Activated CD8-positive, alpha-beta T cell treated with anti-CD3 and anti-CD28 coated beads for 36 hours (primary cell): Measurements from ENCODE around the gene PODXL2. TPM values are rescaled to one million over a fixed set of nuclear protein-coding genes. Genes with fewer than 3 reads are reported as not detected.
"Not testable (repeated sequence)": the region's sequence is repeated elsewhere in the genome, so short reads cannot be mapped to it uniquely, and the experiment has no call there.

Source experiments
- ATAC-seq: fragments of 200-7000 bp; cut with Tn5 transposase; one replicate; pipeline ENCODE4 v1.10.0; 2021; ENCODE audit warnings: mild to moderate bottlenecking, moderate library complexity
- CTCF ChIA-PET: fragments of 350-600 bp; sonication (Branson Sonifier 250); formaldehyde crosslinking; loops from one replicate; lab custom pipeline; 2021; ENCODE audit warnings: antibody characterized with exemption; lab: Charles Lee
- POLR2A ChIA-PET: fragments of 350-600 bp; sonication (Branson Sonifier 250); formaldehyde crosslinking; loops from one replicate; lab custom pipeline; 2021; ENCODE audit warnings: antibody characterized with exemption; lab: Charles Lee
- DNase-seq: peaks from one replicate; pipeline ENCODE4 v3.0.0-alpha.2; 2020
- H3K27ac Mint-ChIP-seq: one replicate; pipeline ENCODE4 v1.8.0; 2021; ENCODE audit warnings: mild to moderate bottlenecking, mixed read lengths
- H3K27me3 Mint-ChIP-seq: one replicate; pipeline ENCODE4 v1.8.0; 2021; ENCODE audit warnings: mixed read lengths
- H3K36me3 Mint-ChIP-seq: one replicate; pipeline ENCODE4 v1.8.0; 2021; ENCODE audit warnings: low read depth, mixed read lengths
- H3K4me1 Mint-ChIP-seq: one replicate; pipeline ENCODE4 v1.8.0; 2021; ENCODE audit warnings: low read depth, mixed read lengths
- H3K4me3 Mint-ChIP-seq: one replicate; pipeline ENCODE4 v1.8.0; 2021; ENCODE audit warnings: mild to moderate bottlenecking, moderate library complexity, mixed read lengths
- H3K9me3 Mint-ChIP-seq: one replicate; pipeline ENCODE4 v1.8.0; 2021; ENCODE audit warnings: mixed read lengths
- CTCF ChIP-seq: fragments of 200-600 bp; IDR thresholded peaks from one replicate; pipeline ENCODE4 v1.8.0; 2022; ENCODE audit warnings: antibody characterized with exemption, mild to moderate bottlenecking
- intact Hi-C: fragments of 100-400 bp; cut with micrococcal nuclease; formaldehyde crosslinking; loops from one replicate; pipeline ENCODE4 v1.10.0; 2022
- total RNA-seq, 2 experiments: library from RNA; stranded (reverse); gene quantifications; one replicate each; pipeline ENCODE4 v1.2.3, GENCODE V29; 2021

The PODXL2 gene
- total RNA-seq, 2 experiments from 2014 or later = 1.1 to 1.3 TPM

- intact Hi-C loops = loop anchor here (5.0 kb wide), 1 partner anchor 321 kb away; no protein-coding TSS in a partner anchor
- POLR2A ChIA-PET = interaction anchor here (1.0 kb wide), 1 partner anchor 14 kb away, joined by 3 read pairs; no protein-coding TSS in a partner anchor
- no peak overlapping the region for H3K27ac Mint-ChIP-seq
- H3K36me3 Mint-ChIP-seq = no peaks in the 10 kb centered on the region
- no peak for DNase-seq
- CTCF ChIA-PET = interaction anchor here (0.8 to 2.5 kb wide), 13 partner anchors 9 to 398 kb away, joined by 3 to 9 read pairs (median 5); no protein-coding TSS in a partner anchor
- H3K4me1 Mint-ChIP-seq = no peaks in the 10 kb centered on the region
- ATAC-seq = no peak
- H3K9me3 Mint-ChIP-seq = no peaks in the 10 kb centered on the region
- H3K27me3 Mint-ChIP-seq = no peaks in the 10 kb centered on the region
- no peak overlapping the region for H3K4me3 Mint-ChIP-seq
- no peak for TF ChIP-seq CTCF
Observed at GRCh38 chr3:127651516-127652172, 22.7 kb downstream of the PODXL2 start.

DNA sequence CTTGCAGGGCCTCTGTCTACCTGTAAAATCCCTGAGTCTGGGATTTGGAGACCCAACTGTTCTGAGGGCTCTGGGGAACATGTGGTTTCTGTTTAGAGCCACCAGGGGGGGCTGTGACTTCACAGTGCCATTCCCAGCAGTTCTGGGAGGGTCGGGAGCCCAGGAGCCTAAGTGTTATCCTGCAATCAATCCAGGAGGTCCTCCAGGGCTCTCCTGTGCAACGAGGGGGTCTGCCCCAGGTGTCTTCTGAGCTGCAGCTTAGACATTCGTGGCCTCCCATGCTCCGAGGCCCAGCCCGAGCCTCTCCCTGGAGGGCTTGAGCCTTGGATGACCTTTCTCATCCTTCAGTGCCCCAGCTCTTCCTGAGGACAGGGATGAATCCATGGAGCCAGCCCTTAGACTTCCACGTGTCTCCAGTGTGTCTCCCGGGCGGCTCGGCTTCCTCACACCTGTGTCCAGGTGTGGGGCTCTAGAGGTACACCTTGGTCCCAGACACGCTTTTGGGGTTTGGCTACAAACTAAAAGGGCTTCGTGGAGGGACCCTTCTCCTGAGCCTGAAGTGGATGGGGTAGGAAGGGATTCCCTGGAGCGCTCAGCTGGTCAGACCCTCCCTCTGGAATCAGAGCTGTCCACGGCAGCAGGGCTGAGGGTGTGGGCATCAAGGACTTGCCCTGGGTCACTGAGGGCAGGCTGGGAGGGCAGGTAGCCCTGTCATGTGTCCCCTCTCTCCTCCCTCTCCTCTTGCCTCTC is 23.4 kb downstream of the PODXL2 start:
- Mint-ChIP-seq H3K27me3 (no peaks in the 10 kb centered on the region), H3K4me3 (no peak overlapping the region), H3K27ac (no peak overlapping the region), H3K4me1 (no peaks in the 10 kb centered on the region), H3K36me3 (no peaks in the 10 kb centered on the region), H3K9me3 (no peaks in the 10 kb centered on the region)
- intact Hi-C loops = loop anchor here (5.0 kb wide), 1 partner anchor 320 kb away; no protein-coding TSS in a partner anchor
- peak; percentile 84 for TF ChIP-seq CTCF
- ChIA-PET POLR2A (interaction anchor here (1.0 kb wide), 1 partner anchor 14 kb away, joined by 3 read pairs; no protein-coding TSS in a partner anchor), CTCF (interaction anchor here (0.7 to 2.5 kb wide), 17 partner anchors 8 to 316 kb away, joined by 3 to 9 read pairs (median 4); no protein-coding TSS in a partner anchor)
- ATAC-seq (peak; percentile 75), DNase-seq (peak; percentile 46)

- intact Hi-C loops = loop anchor here (5.0 kb wide), 1 partner anchor 318 kb away; no protein-coding TSS in a partner anchor
- ATAC-seq = no peak
Observed at GRCh38 chr3:127654374-127654773, 25.4 kb downstream of the PODXL2 start.

DNA sequence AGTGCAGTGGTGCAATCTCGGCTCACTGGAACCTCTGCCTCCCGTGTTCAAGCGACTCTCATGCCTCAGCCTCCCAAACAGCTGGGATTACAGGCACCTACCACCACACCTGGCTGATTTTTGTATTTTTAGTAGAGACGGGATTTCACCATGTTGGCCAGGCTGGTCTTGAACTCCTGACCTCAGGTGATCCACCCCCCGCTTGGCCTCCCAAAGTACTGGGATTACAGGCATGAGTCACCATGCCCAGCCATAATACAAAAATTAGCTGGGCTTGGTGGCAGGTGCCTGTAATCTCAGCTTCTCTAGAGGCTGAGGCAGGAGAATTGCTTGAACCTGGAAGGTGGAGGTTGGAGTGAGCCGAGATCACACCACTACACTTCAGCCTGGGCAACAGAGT is 26.0 kb downstream of the PODXL2 start:
- H3K4me3 Mint-ChIP-seq, POLR2A ChIA-PET, ATAC-seq, H3K36me3 Mint-ChIP-seq, H3K4me1 Mint-ChIP-seq, DNase-seq, CTCF ChIA-PET, H3K9me3 Mint-ChIP-seq, H3K27ac Mint-ChIP-seq, H3K27me3 Mint-ChIP-seq: not testable (repeated sequence)
- intact Hi-C loops = loop anchor here (5.0 kb wide), 1 partner anchor 317 kb away; no protein-coding TSS in a partner anchor

More at GRCh38 chr3:127654374-127654773, 25.4 kb downstream of the PODXL2 start:
- Mint-ChIP-seq H3K9me3 (no peaks in the 10 kb centered on the region), H3K27me3 (no peaks in the 10 kb centered on the region), H3K4me1 (no peaks in the 10 kb centered on the region), H3K27ac (no peak overlapping the region), H3K36me3 (no peaks in the 10 kb centered on the region), H3K4me3 (no peak overlapping the region)
- ChIA-PET CTCF (no interaction called here), POLR2A (no interaction called here)
- no peak for TF ChIP-seq CTCF
- DNase-seq = no peak

- no peak overlapping the region for H3K4me3 Mint-ChIP-seq
- intact Hi-C loops = no loop called here
- CTCF ChIA-PET = no interaction called here
- ATAC-seq = no peak
- no peak for TF ChIP-seq CTCF
- no peak overlapping the region for H3K27ac Mint-ChIP-seq
- no peaks in the 10 kb centered on the region for H3K27me3 Mint-ChIP-seq
- POLR2A ChIA-PET = no interaction called here
- no peak for DNase-seq
- H3K9me3 Mint-ChIP-seq = no peaks in the 10 kb centered on the region
- no peaks in the 10 kb centered on the region for H3K36me3 Mint-ChIP-seq
- H3K4me1 Mint-ChIP-seq = no peaks in the 10 kb centered on the region
Observed at GRCh38 chr3:127655641-127656040, 26.7 kb downstream of the PODXL2 start.
